Measurements from ENCODE around the gene PHPT1.
"Not testable (repeated sequence)": the region's sequence is repeated elsewhere in the genome, so short reads cannot be mapped to it uniquely, and the experiment has no call there.

Gene PHPT1

GRCh38 chr9:136860933-136861873 is 12.0 kb downstream of the PHPT1 start:
- no peak for DNase-seq (ENCODE audit: low spot score)

GRCh38 chr9:136861874-136862457 is 12.8 kb downstream of the PHPT1 start:
- no peak for DNase-seq (ENCODE audit: low spot score)

GRCh38 chr9:136862849-136863622 is 13.8 kb downstream of the PHPT1 start:
- no peak for DNase-seq (ENCODE audit: low spot score)

- DNase-seq (ENCODE audit: low spot score) = no peak
Observed at GRCh38 chr9:136863623-136864273, 14.5 kb downstream of the PHPT1 start.

- DNase-seq (ENCODE audit: low spot score) = no peak
Observed at GRCh38 chr9:136865041-136865767, 16.0 kb downstream of the PHPT1 start.

GRCh38 chr9:136865768-136866103 is 16.5 kb downstream of the PHPT1 start:
- DNase-seq (ENCODE audit: low spot score) = no peak

GRCh38 chr9:136866898-136867421 is 17.8 kb downstream of the PHPT1 start:
- DNase-seq (ENCODE audit: low spot score) = not testable (repeated sequence)

- DNase-seq (ENCODE audit: low spot score) = no peak
Observed at GRCh38 chr9:136867480-136867879, 18.3 kb downstream of the PHPT1 start.

- DNase-seq (ENCODE audit: low spot score) = no peak
Observed at GRCh38 chr9:136867917-136868316, 18.7 kb downstream of the PHPT1 start.

- no peak for DNase-seq (ENCODE audit: low spot score)
Observed at GRCh38 chr9:136868644-136869043, 19.4 kb downstream of the PHPT1 start.

- DNase-seq (ENCODE audit: low spot score) = not testable (repeated sequence)
Observed at GRCh38 chr9:136869611-136870010, 20.4 kb downstream of the PHPT1 start.

- DNase-seq (ENCODE audit: low spot score) = no peak
Observed at GRCh38 chr9:136875155-136875554, 25.9 kb downstream of the PHPT1 start.

GRCh38 chr9:136876476-136876875 is 27.3 kb downstream of the PHPT1 start:
- no peak for DNase-seq (ENCODE audit: low spot score)

- no peak for DNase-seq (ENCODE audit: low spot score)
Observed at GRCh38 chr9:136880651-136881050, 31.4 kb downstream of the PHPT1 start.

GRCh38 chr9:136881691-136882108 is 32.5 kb downstream of the PHPT1 start:
- no peak for DNase-seq (ENCODE audit: low spot score)

- DNase-seq (ENCODE audit: low spot score) = peak; percentile 73
Observed at GRCh38 chr9:136882109-136882946, 33.1 kb downstream of the PHPT1 start.

- not testable (repeated sequence) for DNase-seq (ENCODE audit: low spot score)
Observed at GRCh38 chr9:136882947-136883283, 33.7 kb downstream of the PHPT1 start.

- not testable (repeated sequence) for DNase-seq (ENCODE audit: low spot score)
Observed at GRCh38 chr9:136883670-136884069, 34.5 kb downstream of the PHPT1 start.

GRCh38 chr9:136885950-136886578 is 36.9 kb downstream of the PHPT1 start, which contains the start of gene TRAF2:
Gene TRAF2, plus strand, starts transcription at chr9:136886516. Its CDS starts 12,225 bp downstream, at chr9:136898741.
- DNase-seq (ENCODE audit: low spot score) = peak; percentile 99

All from LoVo (cell line).